ENCODE data around the gene ZSCAN31.
"Not testable (repeated sequence)": the region's sequence is repeated elsewhere in the genome, so short reads cannot be mapped to it uniquely, and the experiment has no call there.

The ZSCAN31 gene

GRCh38 chr6:28323813-28324424 lies 12.0 kb downstream of the ZSCAN31 start:
- no peak overlapping the region for H3K4me3 ChIP-seq (ENCODE audit: control insufficient read depth in 1 of 7, extremely low read depth in 1 of 7, insufficient read depth in 4 of 7, low read depth in 2 of 7, low read length in 6 of 7)
- CTCF ChIA-PET = interaction anchor here (0.9 to 1.2 kb wide), 2 partner anchors 23 to 31 kb away, joined by 3 read pairs; no protein-coding TSS in a partner anchor
- H3K9me3 ChIP-seq (ENCODE audit: control extremely low read depth in 1 of 5, control insufficient read depth in 4 of 5, insufficient read depth in 2 of 5, low read depth in 1 of 5, low read length in 4 of 5) = peaks cover 7 to 57% (median 33%) of the 10 kb centered on the region in 5 experiments
- WGBS (ENCODE audit: insufficient coverage) = 100% methylated on average over 1 of the region's 1 CpG
- no peak for DNase-seq
- POLR2A ChIA-PET = interaction anchor here (1.2 kb wide), 1 partner anchor 11 kb away, joined by 3 read pairs; no protein-coding TSS in a partner anchor
- no peaks in the 10 kb centered on the region for H3K4me1 ChIP-seq (ENCODE audit: control extremely low read depth in 1 of 4, control insufficient read depth in 4 of 4, insufficient read depth in 4 of 4, low read length in 3 of 4)
- H3K36me3 ChIP-seq (ENCODE audit: control insufficient read depth in 4 of 4, insufficient read depth in 4 of 4, low read length in 3 of 4) = peaks cover 20 to 51% (median 24%) of the 10 kb centered on the region in 4 experiments
- no peaks in the 10 kb centered on the region for H3K27me3 ChIP-seq (replicated peaks in 2 of 5; ENCODE audit: control insufficient read depth in 4 of 5, insufficient read depth in 5 of 5, low read length in 4 of 5)
- no peak overlapping the region for H3K27ac ChIP-seq (ENCODE audit: insufficient read depth in 1 of 2, low read depth in 1 of 2, low read length in 2 of 2, poor library complexity in 1 of 2, severe bottlenecking in 2 of 2)

- H3K4me3 ChIP-seq (ENCODE audit: control insufficient read depth in 1 of 7, extremely low read depth in 1 of 7, insufficient read depth in 4 of 7, low read depth in 2 of 7, low read length in 6 of 7) = no peak overlapping the region
- H3K4me1 ChIP-seq (ENCODE audit: control extremely low read depth in 1 of 4, control insufficient read depth in 4 of 4, insufficient read depth in 4 of 4, low read length in 3 of 4) = no peaks in the 10 kb centered on the region
- no peaks in the 10 kb centered on the region for H3K27me3 ChIP-seq (replicated peaks in 2 of 5; ENCODE audit: control insufficient read depth in 4 of 5, insufficient read depth in 5 of 5, low read length in 4 of 5)
- peaks cover 20 to 48% (median 23%) of the 10 kb centered on the region in 4 experiments for H3K36me3 ChIP-seq (ENCODE audit: control insufficient read depth in 4 of 4, insufficient read depth in 4 of 4, low read length in 3 of 4)
- peaks cover 7 to 54% (median 31%) of the 10 kb centered on the region in 5 experiments for H3K9me3 ChIP-seq (ENCODE audit: control extremely low read depth in 1 of 5, control insufficient read depth in 4 of 5, insufficient read depth in 2 of 5, low read depth in 1 of 5, low read length in 4 of 5)
- WGBS (ENCODE audit: insufficient coverage) = 100% methylated on average over 3 of the region's 3 CpGs
- no peak for DNase-seq
- no peak overlapping the region for H3K27ac ChIP-seq (ENCODE audit: insufficient read depth in 1 of 2, low read depth in 1 of 2, low read length in 2 of 2, poor library complexity in 1 of 2, severe bottlenecking in 2 of 2)
- ChIA-PET CTCF (interaction anchor here (1.1 kb wide), 1 partner anchor 10 kb away, joined by 3 read pairs; no protein-coding TSS in a partner anchor), POLR2A (no interaction called here)
Observed at GRCh38 chr6:28322661-28323060, 13.3 kb downstream of the ZSCAN31 start.

GRCh38 chr6:28317866-28318265 lies 18.1 kb downstream of the ZSCAN31 start:
- H3K27me3 ChIP-seq (replicated peaks in 2 of 5; ENCODE audit: control insufficient read depth in 4 of 5, insufficient read depth in 5 of 5, low read length in 4 of 5); H3K36me3 ChIP-seq (ENCODE audit: control insufficient read depth in 4 of 4, insufficient read depth in 4 of 4, low read length in 3 of 4); H3K4me1 ChIP-seq (ENCODE audit: control extremely low read depth in 1 of 4, control insufficient read depth in 4 of 4, insufficient read depth in 4 of 4, low read length in 3 of 4); DNase-seq; CTCF ChIA-PET; POLR2A ChIA-PET; H3K27ac ChIP-seq (ENCODE audit: insufficient read depth in 1 of 2, low read depth in 1 of 2, low read length in 2 of 2, poor library complexity in 1 of 2, severe bottlenecking in 2 of 2); H3K4me3 ChIP-seq (ENCODE audit: control insufficient read depth in 1 of 7, extremely low read depth in 1 of 7, insufficient read depth in 4 of 7, low read depth in 2 of 7, low read length in 6 of 7): not testable (repeated sequence)
- H3K9me3 ChIP-seq (ENCODE audit: control extremely low read depth in 1 of 5, control insufficient read depth in 4 of 5, insufficient read depth in 2 of 5, low read depth in 1 of 5, low read length in 4 of 5) = peaks cover 0 to 14% (median 3%) of the 10 kb centered on the region in 5 experiments
- WGBS (ENCODE audit: insufficient coverage) = 100% methylated on average over 1 of the region's 8 CpGs

GRCh38 chr6:28315628-28316027 lies 20.3 kb downstream of the ZSCAN31 start:
- CTCF ChIA-PET = interaction anchor here (1.0 to 1.4 kb wide), 2 partner anchors 13 to 19 kb away, joined by 3 to 4 read pairs; no protein-coding TSS in a partner anchor
- WGBS (ENCODE audit: insufficient coverage) = 86% methylated on average over 3 of the region's 3 CpGs

GRCh38 chr6:28312939-28313338 lies 23.0 kb downstream of the ZSCAN31 start:
- Histone ChIP-seq H3K9me3 (ENCODE audit: control extremely low read depth in 1 of 5, control insufficient read depth in 4 of 5, insufficient read depth in 2 of 5, low read depth in 1 of 5, low read length in 4 of 5) (peaks cover 0 to 4% (median 0%) of the 10 kb centered on the region in 5 experiments), H3K36me3 (ENCODE audit: control insufficient read depth in 4 of 4, insufficient read depth in 4 of 4, low read length in 3 of 4) (peaks cover 0 to 4% (median 0%) of the 10 kb centered on the region in 4 experiments), H3K27ac (ENCODE audit: insufficient read depth in 1 of 2, low read depth in 1 of 2, low read length in 2 of 2, poor library complexity in 1 of 2, severe bottlenecking in 2 of 2) (no peak overlapping the region), H3K4me1 (ENCODE audit: control extremely low read depth in 1 of 4, control insufficient read depth in 4 of 4, insufficient read depth in 4 of 4, low read length in 3 of 4) (no peaks in the 10 kb centered on the region), H3K4me3 (ENCODE audit: control insufficient read depth in 1 of 7, extremely low read depth in 1 of 7, insufficient read depth in 4 of 7, low read depth in 2 of 7, low read length in 6 of 7) (no peak overlapping the region), H3K27me3 (replicated peaks in 2 of 5; ENCODE audit: control insufficient read depth in 4 of 5, insufficient read depth in 5 of 5, low read length in 4 of 5) (no peaks in the 10 kb centered on the region)
- CTCF ChIA-PET = interaction anchor here (0.6 to 0.7 kb wide), 2 partner anchors 9 to 687 kb away, joined by 3 read pairs; no protein-coding TSS in a partner anchor
- 97% methylated on average over 22 of the region's 23 CpGs for WGBS (ENCODE audit: insufficient coverage)
- no peak for DNase-seq
- POLR2A ChIA-PET = no interaction called here

More at GRCh38 chr6:28315628-28316027, 20.3 kb downstream of the ZSCAN31 start:
- Histone ChIP-seq H3K4me3 (ENCODE audit: control insufficient read depth in 1 of 7, extremely low read depth in 1 of 7, insufficient read depth in 4 of 7, low read depth in 2 of 7, low read length in 6 of 7) (no peak overlapping the region), H3K9me3 (ENCODE audit: control extremely low read depth in 1 of 5, control insufficient read depth in 4 of 5, insufficient read depth in 2 of 5, low read depth in 1 of 5, low read length in 4 of 5) (peaks cover 0 to 7% (median 0%) of the 10 kb centered on the region in 5 experiments), H3K27ac (ENCODE audit: insufficient read depth in 1 of 2, low read depth in 1 of 2, low read length in 2 of 2, poor library complexity in 1 of 2, severe bottlenecking in 2 of 2) (no peak overlapping the region), H3K4me1 (ENCODE audit: control extremely low read depth in 1 of 4, control insufficient read depth in 4 of 4, insufficient read depth in 4 of 4, low read length in 3 of 4) (no peaks in the 10 kb centered on the region), H3K27me3 (replicated peaks in 2 of 5; ENCODE audit: control insufficient read depth in 4 of 5, insufficient read depth in 5 of 5, low read length in 4 of 5) (no peaks in the 10 kb centered on the region), H3K36me3 (ENCODE audit: control insufficient read depth in 4 of 4, insufficient read depth in 4 of 4, low read length in 3 of 4) (peaks cover 0 to 4% (median 0%) of the 10 kb centered on the region in 4 experiments)
- POLR2A ChIA-PET = interaction anchor here (0.7 kb wide), 1 partner anchor 1178 kb away, joined by 4 read pairs; no protein-coding TSS in a partner anchor
- DNase-seq = no peak

GRCh38 chr6:28311139-28311823 lies 24.7 kb downstream of the ZSCAN31 start:
- Histone ChIP-seq H3K4me1 (ENCODE audit: control extremely low read depth in 1 of 4, control insufficient read depth in 4 of 4, insufficient read depth in 4 of 4, low read length in 3 of 4) (no peaks in the 10 kb centered on the region), H3K27ac (ENCODE audit: insufficient read depth in 1 of 2, low read depth in 1 of 2, low read length in 2 of 2, poor library complexity in 1 of 2, severe bottlenecking in 2 of 2) (no peak overlapping the region), H3K4me3 (ENCODE audit: control insufficient read depth in 1 of 7, extremely low read depth in 1 of 7, insufficient read depth in 4 of 7, low read depth in 2 of 7, low read length in 6 of 7) (no peak overlapping the region), H3K36me3 (ENCODE audit: control insufficient read depth in 4 of 4, insufficient read depth in 4 of 4, low read length in 3 of 4) (peaks cover 0 to 4% (median 0%) of the 10 kb centered on the region in 4 experiments), H3K27me3 (replicated peaks in 2 of 5; ENCODE audit: control insufficient read depth in 4 of 5, insufficient read depth in 5 of 5, low read length in 4 of 5) (no peaks in the 10 kb centered on the region), H3K9me3 (ENCODE audit: control extremely low read depth in 1 of 5, control insufficient read depth in 4 of 5, insufficient read depth in 2 of 5, low read depth in 1 of 5, low read length in 4 of 5) (peaks cover 0 to 11% (median 0%) of the 10 kb centered on the region in 5 experiments)
- ChIA-PET CTCF (interaction anchor here (0.9 kb wide), 1 partner anchor 13 kb away, joined by 3 read pairs; no protein-coding TSS in a partner anchor), POLR2A (interaction anchor here (0.7 kb wide), 1 partner anchor 1291 kb away, joined by 3 read pairs; no protein-coding TSS in a partner anchor)
- DNase-seq = no peak
- over 99% methylated on average over 9 of the region's 9 CpGs for WGBS (ENCODE audit: insufficient coverage)

- CTCF ChIA-PET; H3K36me3 ChIP-seq (ENCODE audit: control insufficient read depth in 4 of 4, insufficient read depth in 4 of 4, low read length in 3 of 4); POLR2A ChIA-PET; H3K4me3 ChIP-seq (ENCODE audit: control insufficient read depth in 1 of 7, extremely low read depth in 1 of 7, insufficient read depth in 4 of 7, low read depth in 2 of 7, low read length in 6 of 7); DNase-seq; H3K4me1 ChIP-seq (ENCODE audit: control extremely low read depth in 1 of 4, control insufficient read depth in 4 of 4, insufficient read depth in 4 of 4, low read length in 3 of 4); H3K27ac ChIP-seq (ENCODE audit: insufficient read depth in 1 of 2, low read depth in 1 of 2, low read length in 2 of 2, poor library complexity in 1 of 2, severe bottlenecking in 2 of 2); H3K27me3 ChIP-seq (replicated peaks in 2 of 5; ENCODE audit: control insufficient read depth in 4 of 5, insufficient read depth in 5 of 5, low read length in 4 of 5): not testable (repeated sequence)
- peaks cover 0 to 13% (median 0%) of the 10 kb centered on the region in 5 experiments for H3K9me3 ChIP-seq (ENCODE audit: control extremely low read depth in 1 of 5, control insufficient read depth in 4 of 5, insufficient read depth in 2 of 5, low read depth in 1 of 5, low read length in 4 of 5)
Observed at GRCh38 chr6:28306363-28306762, 29.6 kb downstream of the ZSCAN31 start.

Data from common myeloid progenitor, CD34-positive (primary cell).